HG03066 (cell line): ENCODE data around the gene LYRM1.

Experiments used
- ATAC-seq: cut with Tn5 transposase; IDR thresholded peaks from one replicate; pipeline ENCODE4 v1.9.1; 2021; ENCODE audit warnings: low read depth; ENCODE audit not compliant: unreplicated experiment

LYRM1 gene

GRCh38 chr16:20901068-20901435 is 481 bp downstream of the LYRM1 start:
- no peak for ATAC-seq

- ATAC-seq, result no peak
These were observed 1.0 kb downstream of the LYRM1 start for GRCh38 chr16:20901436-20902112.

- ATAC-seq, result no peak
These were observed 1.9 kb downstream of the LYRM1 start for GRCh38 chr16:20902426-20902825.

GRCh38 chr16:20903116-20903898 is 2.7 kb downstream of the LYRM1 start:
- ATAC-seq, result no peak

- ATAC-seq, result no peak
These were observed 3.4 kb downstream of the LYRM1 start for GRCh38 chr16:20903899-20904506.

- no peak for ATAC-seq
These were observed 4.0 kb downstream of the LYRM1 start for GRCh38 chr16:20904507-20905081.

- no peak for ATAC-seq
These were observed 5.0 kb downstream of the LYRM1 start for GRCh38 chr16:20905576-20905975.

- ATAC-seq, result no peak
These were observed 6.0 kb downstream of the LYRM1 start for GRCh38 chr16:20906341-20907255.

- no peak for ATAC-seq
These were observed 10.3 kb downstream of the LYRM1 start for GRCh38 chr16:20910781-20911321.

- ATAC-seq, result no peak
These were observed 10.8 kb downstream of the LYRM1 start for GRCh38 chr16:20911361-20911760.

- ATAC-seq, result no peak
These were observed 15.7 kb downstream of the LYRM1 start for GRCh38 chr16:20916289-20916688.

- ATAC-seq, result no peak
These were observed 16.4 kb downstream of the LYRM1 start for GRCh38 chr16:20916942-20917341.

GRCh38 chr16:20918486-20919239 is 18.1 kb downstream of the LYRM1 start:
- ATAC-seq, result no peak

- ATAC-seq, result no peak
These were observed 19.5 kb downstream of the LYRM1 start for GRCh38 chr16:20920091-20920490.

GRCh38 chr16:20920799-20921198 is 20.2 kb downstream of the LYRM1 start:
- ATAC-seq, result no peak

- ATAC-seq, result no peak
These were observed 23.3 kb downstream of the LYRM1 start for GRCh38 chr16:20923876-20924275.

- no peak for ATAC-seq
These were observed 25.2 kb downstream of the LYRM1 start for GRCh38 chr16:20925751-20926150.

GRCh38 chr16:20928774-20929411 is 28.3 kb downstream of the LYRM1 start:
- no peak for ATAC-seq
